RWPE2 (cell line): ENCODE results near the gene MACROD2.

Experiments used
- ATAC-seq: fragments of 200-7000 bp; cut with Tn5 transposase; 3 replicates; pipeline ENCODE4 v1.9.1; 2021; ENCODE audit warnings: low read depth
- DNase-seq: peaks from one replicate; pipeline ENCODE4 v3.0.0-alpha.2; 2020; ENCODE audit warnings: low spot score
- H3K27ac ChIP-seq: fragments of 450-650 bp; 2 replicates; pipeline ENCODE4 v1.5.1; 2017; ENCODE audit warnings: mild to moderate bottlenecking; ENCODE audit not compliant: poor library complexity, severe bottlenecking
- H3K27me3 ChIP-seq: fragments of 250-450 bp; sonication (Bioruptor Pico); 2 replicates; pipeline ENCODE4 v1.5.1; 2021; ENCODE audit warnings: mild to moderate bottlenecking, moderate library complexity; ENCODE audit not compliant: insufficient read depth, poor library complexity, severe bottlenecking
- H3K36me3 ChIP-seq: fragments of 250-450 bp; sonication (Bioruptor Pico); 2 replicates; pipeline ENCODE4 v1.5.1; 2020; ENCODE audit warnings: low read depth, mild to moderate bottlenecking, moderate library complexity
- H3K4me1 ChIP-seq: fragments of 250-450 bp; sonication (Bioruptor Pico); 2 replicates; pipeline ENCODE4 v1.5.1; 2021; ENCODE audit warnings: mild to moderate bottlenecking, moderate library complexity; ENCODE audit not compliant: insufficient read depth, poor library complexity, severe bottlenecking
- H3K4me3 ChIP-seq: fragments of 250-450 bp; sonication (Bioruptor Pico); 2 replicates; pipeline ENCODE4 v1.5.1; 2021; ENCODE audit warnings: mild to moderate bottlenecking, moderate library complexity; ENCODE audit not compliant: severe bottlenecking
- H3K9me3 ChIP-seq: fragments of 250-450 bp; sonication (Bioruptor Pico); 2 replicates; pipeline ENCODE4 v1.5.1; 2021; ENCODE audit warnings: mild to moderate bottlenecking, moderate library complexity; ENCODE audit not compliant: severe bottlenecking
- CTCF ChIP-seq: fragments of 450-650 bp; IDR thresholded peaks from one replicate; pipeline ENCODE4 v1.5.1; 2017; ENCODE audit warnings: mild to moderate bottlenecking, moderate library complexity; ENCODE audit not compliant: poor library complexity, severe bottlenecking

MACROD2 gene

DNA sequence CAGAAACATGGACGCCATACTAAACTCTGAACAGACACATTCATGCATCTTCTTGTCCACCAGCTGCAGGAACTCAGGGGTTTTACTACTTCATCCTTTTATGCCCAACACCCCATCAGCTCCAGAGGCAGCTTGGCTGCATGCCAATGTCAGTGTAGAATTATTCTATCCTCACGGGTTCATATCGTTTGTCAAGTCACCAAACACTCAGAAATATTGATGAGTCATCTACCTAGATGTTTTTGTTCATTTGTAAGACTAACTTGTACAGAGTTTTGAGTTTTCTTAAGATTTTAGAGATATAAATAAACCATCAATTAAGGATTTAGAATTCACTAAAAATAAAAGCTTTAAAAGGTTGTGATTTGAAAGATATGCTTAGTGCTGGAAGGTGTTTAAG is 932.8 kb downstream of the MACROD2 start:
- no peak for DNase-seq

GRCh38 chr20:14929388-14929787 is 934.1 kb downstream of the MACROD2 start:
- Histone ChIP-seq H3K4me3 (no peak overlapping the region), H3K27me3 (no peaks in the 10 kb centered on the region), H3K27ac (no peak overlapping the region), H3K36me3 (no peaks in the 10 kb centered on the region), H3K9me3 (no peaks in the 10 kb centered on the region), H3K4me1 (peaks cover 14% of the 10 kb centered on the region)
- no peak for ATAC-seq
- DNase-seq: no peak
- TF ChIP-seq CTCF: no peak

More for the DNA sequence above, 932.8 kb downstream of the MACROD2 start:
- no peak for ATAC-seq
- Histone ChIP-seq H3K27ac (no peak overlapping the region), H3K4me3 (no peak overlapping the region), H3K4me1 (peaks cover 17% of the 10 kb centered on the region), H3K36me3 (no peaks in the 10 kb centered on the region), H3K27me3 (no peaks in the 10 kb centered on the region), H3K9me3 (no peaks in the 10 kb centered on the region)
- no peak for TF ChIP-seq CTCF

GRCh38 chr20:14932040-14932439 is 936.7 kb downstream of the MACROD2 start:
- no peaks in the 10 kb centered on the region for H3K9me3 ChIP-seq
- no peak for DNase-seq
- H3K27ac ChIP-seq: no peak overlapping the region
- ATAC-seq: no peak
- no peaks in the 10 kb centered on the region for H3K4me1 ChIP-seq
- H3K36me3 ChIP-seq: no peaks in the 10 kb centered on the region
- no peaks in the 10 kb centered on the region for H3K27me3 ChIP-seq
- no peak for TF ChIP-seq CTCF
- H3K4me3 ChIP-seq: no peak overlapping the region

DNA sequence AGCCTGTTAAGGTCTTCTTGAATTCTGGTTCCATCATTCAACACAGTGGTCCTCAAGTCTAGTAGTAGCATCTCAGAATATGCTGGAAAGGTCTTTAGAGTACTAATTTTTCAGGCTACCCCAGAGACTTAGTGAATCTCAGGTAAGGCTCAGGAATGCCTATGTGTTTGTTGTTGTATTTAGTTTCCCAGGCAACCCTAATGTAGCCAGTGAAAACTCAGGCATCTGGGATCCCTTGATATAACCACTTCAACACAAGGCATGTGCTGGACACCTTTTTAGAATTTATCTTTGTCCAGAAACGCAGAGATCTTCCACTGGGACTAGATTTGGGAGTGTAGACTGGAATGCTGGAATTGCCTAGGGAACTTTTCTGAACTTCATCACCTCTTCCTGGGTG is 940.0 kb downstream of the MACROD2 start:
- H3K27me3 ChIP-seq: no peaks in the 10 kb centered on the region
- no peak for TF ChIP-seq CTCF
- DNase-seq (no peak), ATAC-seq (no peak)
- H3K4me1 ChIP-seq: no peaks in the 10 kb centered on the region
- H3K36me3 ChIP-seq: no peaks in the 10 kb centered on the region
- no peak overlapping the region for H3K27ac ChIP-seq
- no peaks in the 10 kb centered on the region for H3K9me3 ChIP-seq
- H3K4me3 ChIP-seq: no peak overlapping the region

- Histone ChIP-seq H3K36me3 (no peaks in the 10 kb centered on the region), H3K27ac (no peak overlapping the region), H3K4me3 (no peak overlapping the region), H3K27me3 (no peaks in the 10 kb centered on the region), H3K4me1 (no peaks in the 10 kb centered on the region), H3K9me3 (peaks cover 2% of the 10 kb centered on the region)
- no peak for TF ChIP-seq CTCF
- DNase-seq (no peak), ATAC-seq (no peak)
Observed at GRCh38 chr20:14937021-14937420, 941.7 kb downstream of the MACROD2 start.
